ENCODE measurements around the gene ITGA4.

The ITGA4 gene

DNA sequence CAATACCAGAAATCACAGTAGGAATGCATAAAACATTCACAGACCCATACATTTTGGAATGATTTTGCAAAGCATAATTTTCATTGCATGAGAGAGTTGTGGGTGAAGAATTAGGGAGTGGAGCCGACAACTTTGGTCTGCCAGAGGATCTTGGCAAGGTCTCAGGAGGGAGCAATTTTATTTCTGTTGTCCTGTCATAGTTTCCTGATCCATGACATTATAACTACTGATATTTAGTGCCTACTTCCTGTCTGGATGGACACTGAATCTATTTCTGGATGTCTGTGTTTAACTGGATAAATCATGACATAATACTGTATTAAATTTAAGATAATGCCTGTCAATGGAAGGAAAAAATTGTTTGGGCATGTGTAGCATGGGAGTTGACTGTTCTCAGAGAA lies 2.4 kb downstream of the ITGA4 start:
- DNase-seq = no peak

DNA sequence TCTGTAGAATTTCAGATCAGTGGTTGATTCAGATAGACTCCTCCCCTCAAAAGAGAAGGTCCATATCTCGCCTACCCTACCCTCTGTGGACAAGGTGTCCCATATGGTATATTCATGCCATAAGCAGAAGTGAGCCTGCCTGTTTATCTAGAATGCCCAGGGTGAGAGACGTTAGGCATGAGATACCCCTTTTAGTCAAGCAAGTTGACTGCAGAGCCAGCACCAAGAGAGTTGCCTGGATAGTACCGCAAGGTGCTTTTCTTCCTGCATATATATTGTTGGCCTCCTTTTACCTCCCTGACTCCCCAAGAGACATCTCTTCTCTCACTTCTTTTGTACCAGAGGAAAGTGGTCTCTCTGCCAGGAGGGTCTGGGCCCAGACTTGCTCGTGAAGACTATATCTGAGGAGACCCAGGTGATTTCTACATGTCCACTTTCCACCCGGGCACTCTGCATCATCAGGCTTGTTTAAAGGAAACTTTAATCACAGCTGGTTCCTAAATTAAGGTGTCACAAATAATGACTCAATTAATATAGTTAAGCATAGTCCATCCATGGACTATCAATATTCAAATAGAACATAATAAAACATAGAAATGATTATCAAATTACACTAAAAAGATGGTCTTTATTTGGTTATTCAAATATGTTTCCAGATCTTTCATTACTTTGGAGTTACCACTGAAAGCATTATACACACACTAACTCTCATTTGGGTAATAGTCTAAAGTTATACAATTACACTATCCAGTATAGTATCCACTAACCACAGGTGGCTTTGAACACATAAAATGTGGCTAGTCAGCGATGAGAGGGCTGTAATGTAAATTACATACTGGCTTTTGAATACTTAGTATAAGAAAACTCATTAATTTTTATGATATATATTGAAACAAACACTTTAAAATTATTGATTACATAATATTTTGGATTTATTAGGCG lies 4.1 kb downstream of the ITGA4 start:
- no peak for DNase-seq

DNA sequence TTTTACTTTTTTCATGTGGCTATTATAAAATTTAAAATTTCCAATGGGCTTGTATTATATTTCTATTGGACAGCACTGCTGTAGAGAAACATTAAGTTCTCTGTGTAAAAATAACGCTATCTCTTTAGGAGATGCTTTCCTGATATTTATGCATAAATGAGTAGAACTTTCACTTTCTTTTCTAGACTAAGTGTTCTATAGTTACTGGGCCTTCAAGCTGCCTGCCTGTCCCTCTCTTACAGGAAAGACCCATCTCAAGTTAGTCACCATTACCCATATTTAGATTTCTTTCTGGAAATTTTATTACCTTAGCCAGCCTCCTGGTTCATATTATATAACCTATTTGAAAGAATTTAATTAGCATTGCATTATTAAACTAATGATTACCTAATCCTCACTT lies 4.8 kb downstream of the ITGA4 start:
- no peak for DNase-seq

DNA sequence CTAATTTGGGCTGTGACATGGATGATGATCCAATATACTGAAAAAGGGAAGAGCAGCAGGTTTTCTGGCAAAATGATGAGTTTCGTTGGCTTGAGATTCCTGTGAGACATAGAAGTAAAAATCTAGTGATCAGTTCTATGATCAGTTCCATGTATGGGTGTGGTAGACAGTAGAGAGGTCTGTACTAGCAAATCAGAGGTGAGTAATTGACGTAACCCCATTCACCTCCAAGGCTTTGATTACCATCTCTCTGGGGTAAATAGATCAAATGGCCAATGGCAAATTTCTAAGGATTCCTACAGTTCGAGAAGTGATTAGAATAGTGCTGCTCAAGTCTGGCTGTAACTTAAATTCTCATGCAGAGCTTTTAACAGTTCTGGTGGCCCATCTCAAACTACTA lies 6.4 kb downstream of the ITGA4 start:
- no peak for DNase-seq

DNA sequence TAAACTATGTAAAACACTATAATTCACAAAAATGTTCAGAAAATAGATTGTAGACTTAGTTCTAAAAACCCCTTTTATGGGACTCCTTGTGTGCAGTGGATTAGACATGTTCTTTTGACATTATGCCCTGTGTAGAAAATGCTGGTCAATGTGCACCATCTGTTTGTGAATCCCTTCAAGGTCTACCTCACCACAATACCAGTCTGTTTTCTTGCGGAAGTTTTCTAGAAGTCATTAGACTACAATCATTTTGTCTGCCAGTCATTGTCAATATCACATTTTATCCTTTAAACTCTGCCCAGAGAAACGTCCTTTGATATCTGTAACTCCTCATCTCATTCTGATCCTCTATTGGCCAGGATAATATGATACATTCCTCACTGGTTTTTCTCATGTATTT lies 7.8 kb downstream of the ITGA4 start:
- DNase-seq = no peak

DNA sequence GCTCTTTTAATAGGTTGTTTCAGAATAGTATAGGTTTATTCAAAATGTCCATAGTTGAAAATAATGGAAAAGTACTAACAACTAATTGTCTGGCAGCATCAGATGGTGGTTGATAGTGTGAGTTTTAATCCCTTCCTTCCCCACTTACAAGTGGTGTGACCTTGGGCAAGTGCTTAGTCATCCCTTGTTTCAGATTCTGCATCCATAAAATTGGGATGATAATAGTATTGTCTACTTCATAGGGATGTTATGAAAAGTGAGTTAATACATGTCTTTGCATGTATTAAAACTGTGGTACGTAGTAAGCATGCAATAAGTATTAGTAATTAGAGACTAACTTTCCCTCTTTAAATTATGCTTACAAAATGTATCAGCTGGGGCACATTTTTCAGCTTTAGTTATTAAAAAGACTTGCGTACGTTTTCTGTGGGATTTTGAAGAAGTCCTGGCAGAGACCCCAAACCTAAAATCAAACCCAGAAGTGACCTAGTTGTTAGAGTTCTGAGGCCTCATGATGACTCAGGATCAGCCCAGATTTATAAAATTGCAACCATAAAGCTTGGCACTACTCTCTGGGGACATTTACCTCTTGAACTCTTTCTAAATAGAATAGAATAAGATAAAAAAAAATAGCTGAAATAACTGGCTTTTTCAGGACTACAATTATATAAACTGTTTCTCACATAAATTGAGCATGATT lies 8.6 kb downstream of the ITGA4 start:
- no peak for DNase-seq

DNA sequence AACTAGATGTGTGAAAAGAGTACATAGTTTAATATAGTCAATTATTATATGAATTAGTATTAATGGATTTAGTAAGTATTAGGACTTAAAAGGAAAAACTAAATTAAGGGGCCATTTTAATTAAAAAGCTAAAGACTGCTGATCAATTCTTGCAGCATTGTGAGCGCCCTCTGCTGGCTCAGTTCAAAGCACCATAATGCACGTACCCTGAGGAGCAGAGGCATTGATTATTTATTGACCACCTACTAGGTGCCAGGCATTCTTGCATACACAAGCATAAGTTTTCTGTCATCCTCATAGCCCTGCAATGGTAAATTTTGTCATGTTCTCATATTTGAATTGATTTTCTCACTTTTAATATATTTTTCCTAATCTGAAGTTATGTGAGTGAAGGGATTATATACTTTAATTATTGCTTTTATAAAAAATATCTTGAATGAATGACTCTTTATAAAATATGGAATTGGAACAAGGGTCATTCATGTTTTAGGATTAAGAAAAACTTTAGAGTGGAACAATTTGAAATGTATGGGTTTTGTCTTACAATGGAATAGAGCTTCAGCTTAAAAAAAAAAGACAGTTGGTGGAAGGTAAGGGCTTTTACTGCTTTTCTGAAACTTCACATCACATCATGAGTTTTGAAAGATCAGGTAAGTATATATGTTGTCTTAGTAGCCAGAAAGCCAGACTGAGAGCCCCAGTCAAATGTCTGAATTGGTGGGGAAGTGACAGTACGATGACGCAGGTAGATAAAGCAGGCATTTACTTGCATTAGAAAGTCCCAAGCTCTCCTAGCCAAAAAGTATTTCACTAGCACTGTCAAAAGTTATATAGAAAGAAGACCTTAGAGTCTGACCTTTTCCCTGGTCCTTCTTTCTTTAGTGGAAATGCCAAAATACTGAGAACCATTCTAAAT lies 9.7 kb downstream of the ITGA4 start:
- no peak for DNase-seq

DNA sequence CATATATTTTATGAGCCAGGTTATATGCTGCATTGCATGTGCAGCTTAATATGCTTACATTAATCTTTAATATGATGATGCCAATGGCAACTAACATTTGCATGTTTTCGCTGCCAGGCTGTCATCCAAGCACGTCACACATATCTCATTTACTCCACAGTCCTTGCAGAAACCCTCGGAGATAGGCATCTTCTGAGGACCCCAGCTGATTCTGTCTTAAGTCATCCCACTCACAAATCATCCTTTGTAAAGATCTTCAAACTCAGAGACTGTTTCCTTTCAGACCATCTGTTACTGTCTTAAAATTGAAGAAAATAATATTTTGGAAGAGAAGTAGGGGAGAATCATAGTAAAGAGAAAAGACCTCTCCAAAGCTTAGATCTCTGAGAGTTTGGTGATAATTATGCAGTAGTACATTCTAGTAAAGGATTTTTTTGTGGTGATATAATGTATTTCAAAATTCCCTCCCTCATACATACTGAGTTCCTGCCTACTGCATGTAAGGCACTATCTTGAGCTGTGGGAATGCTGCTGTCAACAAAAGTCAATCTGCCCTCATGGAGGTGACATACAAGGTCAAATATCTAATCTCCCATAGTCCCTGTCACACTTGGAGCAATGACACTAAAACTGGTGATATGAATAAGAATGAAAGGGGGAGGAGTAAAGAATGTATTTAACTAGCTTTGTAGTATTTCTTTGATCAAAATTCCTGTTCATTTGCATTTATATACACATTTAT lies 11.0 kb downstream of the ITGA4 start:
- DNase-seq = no peak

DNA sequence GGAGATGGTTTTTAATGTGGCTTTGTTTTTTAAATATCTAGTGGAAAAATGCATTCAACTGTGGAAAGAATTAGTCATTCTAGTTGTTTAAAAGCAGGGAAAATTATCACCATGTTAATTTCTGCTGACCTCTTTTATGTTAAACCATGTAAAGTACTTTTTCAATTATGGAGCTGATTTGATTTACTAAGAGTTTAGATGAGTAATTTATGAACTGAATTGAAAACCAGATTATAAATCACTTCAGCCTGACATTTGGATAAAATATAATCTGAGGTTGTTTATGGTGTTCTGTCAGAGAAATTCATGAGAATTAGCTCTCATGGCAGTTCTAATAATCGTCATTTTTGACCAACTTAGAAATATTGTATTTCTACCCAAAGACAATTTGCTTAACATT lies 11.6 kb downstream of the ITGA4 start:
- no peak for DNase-seq

DNA sequence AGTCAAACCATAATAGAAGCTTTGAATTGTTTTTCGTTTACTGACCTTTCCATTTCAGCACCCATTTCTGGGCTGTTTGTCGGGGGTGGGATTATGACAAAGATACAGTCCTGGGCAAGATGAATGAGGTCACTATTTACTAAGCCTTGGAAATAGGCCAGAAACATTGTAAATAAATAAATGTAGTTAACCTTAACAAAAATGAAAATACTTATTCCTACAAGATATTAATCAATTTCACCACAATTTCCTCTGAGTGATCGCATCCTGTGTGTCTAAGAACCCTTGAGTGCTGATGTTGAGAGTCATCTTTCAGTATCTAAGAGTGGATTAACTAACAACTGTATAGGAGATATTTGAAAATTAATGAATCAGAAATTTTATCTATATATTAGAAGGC lies 14.0 kb downstream of the ITGA4 start:
- DNase-seq = no peak

DNA sequence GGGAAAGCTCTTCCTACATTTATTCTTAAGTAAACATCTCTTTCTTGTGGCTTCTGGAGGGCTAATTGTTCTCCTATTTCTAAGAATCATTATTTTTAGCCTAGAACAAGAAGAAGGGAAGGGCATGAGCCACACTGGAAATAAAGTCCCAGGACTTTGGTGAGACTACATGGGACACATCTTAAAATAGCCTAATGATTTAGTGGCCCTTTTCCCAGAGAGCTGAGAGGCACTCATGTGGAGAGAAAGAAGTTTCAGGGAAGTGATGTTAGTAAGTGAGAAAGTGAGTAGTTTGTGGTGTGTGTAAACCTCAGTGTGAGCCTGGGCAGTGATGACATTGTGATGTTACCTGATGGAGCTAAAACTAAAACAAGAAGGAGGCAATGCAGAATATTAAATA lies 14.6 kb downstream of the ITGA4 start:
- DNase-seq = no peak

DNA sequence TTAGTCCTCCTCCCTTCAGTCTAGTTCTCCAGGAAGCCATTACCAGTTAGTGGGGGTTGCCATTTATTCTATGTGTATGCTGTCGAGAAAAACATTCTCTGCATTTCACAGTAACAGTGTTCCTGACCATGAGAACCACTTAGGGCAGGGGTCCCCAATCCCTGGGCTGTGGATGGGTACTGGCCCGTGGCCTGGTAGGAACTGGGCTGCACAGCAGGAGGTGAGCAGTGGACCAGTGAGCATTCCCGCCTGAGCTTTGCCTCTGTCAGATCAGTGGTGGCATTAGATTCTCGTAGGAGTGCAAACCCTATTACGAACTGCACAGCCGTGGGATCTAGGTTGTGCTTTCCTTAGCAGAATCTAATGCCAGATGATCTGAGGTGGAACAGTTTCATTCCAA lies 15.8 kb downstream of the ITGA4 start:
- no peak for DNase-seq

DNA sequence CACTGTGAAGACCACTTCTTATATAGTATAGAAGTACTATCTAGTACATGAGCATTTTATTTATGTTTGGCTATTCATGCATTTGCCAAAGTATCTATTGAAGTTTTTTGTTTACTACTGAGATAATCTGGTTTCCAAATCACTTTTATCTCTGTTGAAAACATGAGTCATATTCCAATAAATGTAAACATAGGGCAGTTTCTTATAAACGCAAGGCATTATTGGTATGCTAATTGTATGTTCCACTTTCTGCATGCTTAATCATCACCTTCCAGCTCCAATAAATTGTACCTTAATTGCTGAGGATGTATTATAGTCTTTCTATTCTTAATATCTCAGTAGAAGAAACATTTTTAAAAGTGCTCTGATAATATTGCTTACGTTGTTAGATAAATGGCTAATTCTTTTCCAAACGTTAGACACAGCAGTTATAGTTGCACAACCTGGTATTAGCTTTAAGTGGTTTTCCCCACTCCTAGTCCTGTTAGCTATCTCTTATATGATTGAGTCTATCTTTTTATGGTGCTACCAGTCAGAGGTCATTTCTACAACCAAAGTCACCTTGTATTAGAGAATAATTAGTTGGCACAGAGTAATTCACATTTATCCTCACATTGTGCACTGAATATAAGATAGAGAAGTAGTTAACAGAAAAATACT lies 17.2 kb downstream of the ITGA4 start:
- DNase-seq = no peak

DNA sequence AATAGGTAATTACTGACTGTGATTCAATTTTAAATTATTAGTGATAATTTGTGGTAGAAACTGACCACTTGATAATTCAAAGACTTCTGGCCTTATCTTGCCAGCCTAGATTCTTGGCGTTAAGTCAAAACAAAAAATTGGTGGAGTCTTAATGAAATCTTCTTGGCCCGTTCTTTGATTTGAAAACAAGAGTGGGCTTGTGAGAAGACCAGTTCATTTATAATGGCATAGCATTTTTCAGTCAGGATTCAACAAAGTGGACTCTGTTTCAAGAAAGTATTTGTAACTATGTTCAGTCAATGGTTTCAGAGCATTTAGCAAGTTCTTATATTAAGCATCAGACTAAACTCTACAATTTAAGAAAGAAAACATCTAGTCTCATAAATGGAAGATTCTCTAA lies 26.0 kb downstream of the ITGA4 start:
- no peak for DNase-seq

DNA sequence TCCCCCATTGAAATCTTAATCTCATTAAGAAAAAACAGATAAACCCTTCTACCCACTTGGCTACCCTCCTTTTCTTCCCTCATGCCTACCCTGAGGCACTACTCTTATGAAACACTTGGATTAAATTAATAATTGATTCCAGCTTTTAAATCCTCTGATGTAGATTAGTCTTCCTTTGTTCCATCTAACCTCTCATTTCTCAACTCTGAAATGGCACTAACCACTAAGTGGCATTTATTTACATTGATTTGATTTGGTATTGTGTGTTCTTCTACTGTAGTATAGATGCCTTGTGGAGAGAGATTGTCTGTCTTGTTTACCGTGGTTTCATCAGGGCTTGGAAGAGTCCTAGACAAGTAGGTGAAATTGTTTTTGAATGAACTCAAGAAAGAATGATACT lies 26.7 kb downstream of the ITGA4 start:
- no peak for DNase-seq

DNA sequence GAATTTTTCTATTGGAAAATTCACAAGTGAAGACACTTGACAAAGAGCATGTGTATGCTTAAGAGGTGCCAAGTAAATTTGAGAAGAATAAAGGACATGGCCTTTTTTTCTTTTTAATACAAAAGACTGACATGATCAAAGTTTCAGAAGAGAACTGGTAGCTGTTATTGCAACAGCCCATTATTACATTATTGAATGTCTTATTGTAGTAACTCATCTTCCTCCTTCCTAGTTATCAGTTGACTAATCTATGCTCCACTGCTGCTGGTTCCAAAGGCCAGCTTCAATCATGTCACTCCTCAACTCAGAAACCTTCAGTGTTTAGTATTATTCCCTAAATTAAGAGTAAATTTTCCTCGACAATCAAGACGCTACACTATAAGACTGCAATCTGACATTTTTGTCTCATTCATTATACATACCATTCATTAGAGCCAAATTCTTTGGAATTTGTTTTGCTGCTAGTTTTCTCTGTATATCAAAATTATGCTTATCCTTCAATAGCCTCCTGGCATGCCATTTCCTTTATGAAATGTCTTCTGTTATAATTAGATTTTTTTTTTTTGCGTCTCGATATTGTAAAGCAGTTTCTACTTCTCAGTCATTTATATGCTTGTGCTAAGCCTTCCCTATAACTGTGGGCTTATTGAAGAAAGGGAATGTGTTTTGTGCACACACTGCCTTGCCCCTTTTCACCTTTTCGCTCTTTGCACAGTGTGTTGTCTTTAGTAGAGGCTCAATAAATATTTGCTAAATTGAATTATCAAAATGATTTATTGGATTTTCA lies 27.9 kb downstream of the ITGA4 start:
- DNase-seq = no peak

DNA sequence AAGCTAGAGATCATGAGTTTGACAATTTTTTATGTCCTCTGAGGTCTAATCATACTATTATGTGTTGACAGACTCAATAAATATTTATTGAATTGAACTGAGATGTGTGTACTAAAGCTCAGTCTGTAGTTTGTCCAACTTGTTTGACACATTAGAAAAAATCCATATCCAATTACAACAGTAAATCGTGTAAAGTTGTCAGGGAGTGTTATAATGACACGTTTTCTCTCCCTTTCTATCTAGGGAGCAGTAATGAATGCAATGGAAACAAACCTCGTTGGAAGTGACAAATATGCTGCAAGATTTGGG lies 28.4 kb downstream of the ITGA4 start:
- DNase-seq = no peak

DNA sequence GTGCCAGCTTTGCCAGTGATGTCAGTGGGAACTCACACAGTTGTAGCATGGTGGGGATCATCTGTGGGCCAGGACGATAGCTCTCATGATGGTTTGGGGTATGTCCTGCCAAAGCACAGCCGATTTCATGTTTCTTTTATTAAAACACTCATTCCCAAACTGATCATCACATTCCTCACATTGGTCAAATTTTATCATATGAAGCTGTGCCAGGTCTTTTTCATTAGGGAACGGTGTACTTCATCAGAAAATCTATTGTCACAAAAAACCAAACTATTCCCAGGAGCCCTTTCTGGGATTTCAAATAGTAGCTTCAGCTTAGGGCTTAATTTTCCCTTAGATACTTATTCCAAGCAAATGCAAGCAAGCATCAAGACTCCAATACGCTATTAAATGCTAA lies 42.0 kb downstream of the ITGA4 start:
- DNase-seq = no peak

DNA sequence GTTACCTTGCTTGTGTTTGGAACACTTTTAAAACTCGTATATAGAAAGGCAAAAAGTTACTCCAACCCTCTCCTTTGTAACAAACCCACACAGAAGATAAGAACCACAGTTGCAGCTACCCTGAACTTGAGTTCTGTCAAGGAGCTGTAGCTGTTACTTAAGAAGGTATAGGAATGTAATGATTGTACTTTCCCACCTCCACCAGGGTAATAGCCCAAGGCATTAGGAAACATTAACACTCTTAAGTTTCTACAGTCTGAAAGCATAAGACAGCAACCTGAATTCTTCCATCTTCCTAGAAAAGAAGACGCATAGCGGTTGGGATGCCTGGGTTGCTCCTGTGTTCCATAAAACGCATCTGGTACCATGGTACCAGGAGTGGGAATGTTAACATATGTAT lies 43.0 kb downstream of the ITGA4 start:
- no peak for DNase-seq

DNA sequence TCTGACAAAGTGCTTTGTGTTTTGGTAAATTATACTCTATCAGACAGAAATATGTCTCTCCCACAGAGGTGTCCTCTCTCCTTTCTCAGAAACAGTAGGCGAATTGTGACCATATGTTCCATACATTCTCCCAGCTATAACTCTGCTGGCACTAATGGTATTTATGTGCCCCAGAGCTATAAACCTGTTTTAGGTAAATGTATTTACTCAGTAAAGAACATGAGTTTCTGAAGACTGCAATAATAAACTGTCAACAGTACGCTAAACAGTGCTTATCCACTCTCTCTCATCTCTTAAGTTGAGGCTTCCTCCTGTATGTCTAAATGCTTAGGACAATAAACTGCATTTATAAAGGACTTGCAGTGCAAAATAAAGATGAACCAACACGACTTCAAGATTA lies 58.5 kb downstream of the ITGA4 start:
- no peak for DNase-seq

DNA sequence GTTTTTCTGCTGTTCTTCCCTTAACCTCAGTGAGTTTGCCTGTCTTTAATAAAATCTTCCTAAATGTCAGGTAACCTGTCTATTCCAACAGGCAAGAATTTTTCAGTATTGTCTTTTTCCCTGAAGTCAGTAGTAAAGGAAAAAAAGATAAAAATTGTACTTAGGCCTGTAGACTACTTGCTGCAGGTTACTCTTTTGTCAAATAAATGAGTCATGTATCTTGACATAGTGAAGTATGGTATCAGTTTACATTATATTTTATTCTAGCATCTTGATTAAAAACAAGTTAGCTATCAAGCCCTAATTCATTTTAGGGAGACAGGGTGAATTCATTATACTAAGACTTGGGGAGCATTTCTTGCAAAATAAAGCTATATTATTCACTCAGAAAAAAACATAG lies 59.8 kb downstream of the ITGA4 start:
- DNase-seq = no peak
